ENCODE results near the gene DDIT3.
"Not testable (repeated sequence)": the region's sequence is repeated elsewhere in the genome, so short reads cannot be mapped to it uniquely, and the experiment has no call there.

The DDIT3 gene

GRCh38 chr12:57520053-57520818 is at the start of gene DDIT3:
Gene DDIT3 (minus strand): TSS chr12:57520514. CDS start chr12:57517406, 3,108 bp downstream.
- DNase-seq = peak; percentile 100

GRCh38 chr12:57569858-57570257 is 49.5 kb upstream of the DDIT3 start:
- DNase-seq = no peak

GRCh38 chr12:57568838-57569237 is 48.5 kb upstream of the DDIT3 start:
- no peak for DNase-seq

- no peak for DNase-seq
Observed at GRCh38 chr12:57564178-57564740, 43.9 kb upstream of the DDIT3 start.

GRCh38 chr12:57563358-57563757 is 43.0 kb upstream of the DDIT3 start:
- no peak for DNase-seq

GRCh38 chr12:57561117-57561516 is 40.8 kb upstream of the DDIT3 start:
- DNase-seq = not testable (repeated sequence)

- no peak for DNase-seq
Observed at GRCh38 chr12:57560516-57560915, 40.2 kb upstream of the DDIT3 start.

- DNase-seq = no peak
Observed at GRCh38 chr12:57558864-57559263, 38.5 kb upstream of the DDIT3 start.

- DNase-seq = no peak
Observed at GRCh38 chr12:57554897-57555296, 34.6 kb upstream of the DDIT3 start.

GRCh38 chr12:57554453-57554852 is 34.1 kb upstream of the DDIT3 start:
- DNase-seq = no peak

GRCh38 chr12:57553343-57554202 is 33.3 kb upstream of the DDIT3 start:
- DNase-seq = no peak

GRCh38 chr12:57552835-57553313 is 32.6 kb upstream of the DDIT3 start:
- no peak for DNase-seq

GRCh38 chr12:57552306-57552651 is 32.0 kb upstream of the DDIT3 start:
- no peak for DNase-seq

GRCh38 chr12:57551637-57552305 is 31.5 kb upstream of the DDIT3 start:
- DNase-seq = no peak

- no peak for DNase-seq
Observed at GRCh38 chr12:57550641-57551549, 30.6 kb upstream of the DDIT3 start.

GRCh38 chr12:57549909-57550640 is 29.8 kb upstream of the DDIT3 start, which contains the start of gene KIF5A:
Gene KIF5A (plus strand): TSS chr12:57550044. CDS start chr12:57550272, 228 bp downstream.
- peak; percentile 53 for DNase-seq

- no peak for DNase-seq
Observed at GRCh38 chr12:57549203-57549908, 29.0 kb upstream of the DDIT3 start.

GRCh38 chr12:57548488-57548887 is 28.2 kb upstream of the DDIT3 start:
- no peak for DNase-seq

GRCh38 chr12:57548013-57548315 is 27.6 kb upstream of the DDIT3 start:
- DNase-seq = no peak

- no peak for DNase-seq
Observed at GRCh38 chr12:57547288-57548012, 27.1 kb upstream of the DDIT3 start.

Data from activated gamma-delta T cell treated with Interleukin-2 at 50 U/mL for 16 hours (primary cell).